Panc1 (cell line): Measurements from ENCODE around the gene TTLL11. TPM values are rescaled to one million over a fixed set of nuclear protein-coding genes. Genes with fewer than 3 reads are reported as not detected.

Source experiments
- ATAC-seq: fragments of 200-7000 bp; cut with Tn5 transposase; 2 replicates; pipeline ENCODE4 v1.9.1; 2020; ENCODE audit warnings: mild to moderate bottlenecking, moderate library complexity
- BruUV-seq: library from RNA; stranded (reverse); fragments of 400-500 nt; replicated peaks from 2 replicates; lab custom pipeline; 2021; lab: Mats Ljungman, UMichigan
- CTCF ChIA-PET: fragments of 300-600 bp; sonication (Branson Sonifier 250); formaldehyde crosslinking; loops from one replicate; lab custom pipeline; 2022; ENCODE audit warnings: antibody characterized with exemption; lab: Charles Lee
- POLR2A ChIA-PET: fragments of 300-600 bp; sonication (Branson Sonifier 250); formaldehyde crosslinking; loops from one replicate; lab custom pipeline; 2022; ENCODE audit warnings: antibody characterized with exemption; lab: Charles Lee
- DNase-seq: peaks from one replicate; pipeline ENCODE4 v3.0.0-alpha.2; 2010; ENCODE audit warnings: low read depth, low spot score
- H3K27ac ChIP-seq: 2 replicates; pipeline ENCODE4 v1.5.1; 2011; ENCODE audit warnings: mild to moderate bottlenecking, low read length, inconsistent platforms
- H3K27me3 ChIP-seq: fragments of 200-500 bp; sonication (Bioruptor generic); 2 replicates; pipeline ENCODE4 v1.6.0; 2014; ENCODE audit warnings: low read length, inconsistent platforms; ENCODE audit not compliant: control insufficient read depth, insufficient read depth
- H3K36me3 ChIP-seq: fragments of 200-500 bp; sonication (Bioruptor generic); 2 replicates; pipeline ENCODE4 v1.5.1; 2014; ENCODE audit warnings: inconsistent platforms, mild to moderate bottlenecking, low read length, moderate library complexity; ENCODE audit not compliant: control insufficient read depth, insufficient read depth
- H3K4me1 ChIP-seq: 2 replicates; pipeline ENCODE4 v1.5.1; 2011; ENCODE audit warnings: inconsistent platforms, mild to moderate bottlenecking, low read length, moderate library complexity; ENCODE audit not compliant: control insufficient read depth, insufficient read depth
- H3K4me3 ChIP-seq, 2 experiments: 2 replicates each; pipeline ENCODE4 v1.5.1; 2011 to 2012; ENCODE audit warnings: low read depth in 2 of 2, low read length in 2 of 2, mild to moderate bottlenecking in 2 of 2, inconsistent platforms in 1 of 2, moderate library complexity in 1 of 2
- H3K9me3 ChIP-seq: fragments of 200-500 bp; sonication (Bioruptor generic); 2 replicates; pipeline ENCODE4 v1.5.1; 2014; ENCODE audit warnings: low read depth, mild to moderate bottlenecking, inconsistent platforms, low read length, moderate library complexity; ENCODE audit not compliant: control insufficient read depth, insufficient read depth
- POLR2AphosphoS5 ChIP-seq: IDR thresholded peaks from 2 replicates; pipeline ENCODE4 v1.6.1; 2012; ENCODE audit warnings: mild to moderate bottlenecking, low read depth, low read length, moderate library complexity
- REST ChIP-seq, 2 experiments: IDR thresholded peaks; 2 replicates each; pipeline ENCODE4 v1.6.1; 2011 to 2012; ENCODE audit warnings: low read depth in 2 of 2, control low read depth in 1 of 2, low read length in 1 of 2, mild to moderate bottlenecking in 1 of 2, moderate library complexity in 1 of 2; ENCODE audit not compliant: insufficient read depth in 1 of 2
- SIN3A ChIP-seq: IDR thresholded peaks from 2 replicates; pipeline ENCODE4 v1.6.1; 2012; ENCODE audit warnings: low read depth, mild to moderate bottlenecking, low read length, moderate library complexity, borderline replicate concordance; ENCODE audit not compliant: insufficient read depth
- TCF7L2 ChIP-seq: IDR thresholded peaks from 2 replicates; pipeline ENCODE4 v1.6.1; 2011; ENCODE audit warnings: mild to moderate bottlenecking, low read depth, low read length, inconsistent platforms
- in situ Hi-C: cut with HindIII; loops from 2 replicates; pipeline ENCODE4 v1.10.0; 2016; ENCODE audit warnings: low sequenced_read_pairs, low pct_unique_long_range_greater_than_20kb
- intact Hi-C: fragments of 100-400 bp; cut with micrococcal nuclease; formaldehyde crosslinking; loops from one replicate; pipeline ENCODE4 v1.10.0; 2022; ENCODE audit not compliant: unreplicated experiment
- total RNA-seq: library from RNA; stranded (reverse); gene quantifications from one replicate; pipeline ENCODE4 v1.2.1, GENCODE V29; 2021; ENCODE audit not compliant: unreplicated experiment
- TF ChIP-seq, protein P1 (sequence below): fragments of 450-650 bp; IDR thresholded peaks from 2 replicates; pipeline ENCODE4 v1.5.1; 2017; ENCODE audit warnings: mild to moderate bottlenecking

The TTLL11 gene
- total RNA-seq, 1 experiment from 2014 or later, result 1.1 TPM

DNA sequence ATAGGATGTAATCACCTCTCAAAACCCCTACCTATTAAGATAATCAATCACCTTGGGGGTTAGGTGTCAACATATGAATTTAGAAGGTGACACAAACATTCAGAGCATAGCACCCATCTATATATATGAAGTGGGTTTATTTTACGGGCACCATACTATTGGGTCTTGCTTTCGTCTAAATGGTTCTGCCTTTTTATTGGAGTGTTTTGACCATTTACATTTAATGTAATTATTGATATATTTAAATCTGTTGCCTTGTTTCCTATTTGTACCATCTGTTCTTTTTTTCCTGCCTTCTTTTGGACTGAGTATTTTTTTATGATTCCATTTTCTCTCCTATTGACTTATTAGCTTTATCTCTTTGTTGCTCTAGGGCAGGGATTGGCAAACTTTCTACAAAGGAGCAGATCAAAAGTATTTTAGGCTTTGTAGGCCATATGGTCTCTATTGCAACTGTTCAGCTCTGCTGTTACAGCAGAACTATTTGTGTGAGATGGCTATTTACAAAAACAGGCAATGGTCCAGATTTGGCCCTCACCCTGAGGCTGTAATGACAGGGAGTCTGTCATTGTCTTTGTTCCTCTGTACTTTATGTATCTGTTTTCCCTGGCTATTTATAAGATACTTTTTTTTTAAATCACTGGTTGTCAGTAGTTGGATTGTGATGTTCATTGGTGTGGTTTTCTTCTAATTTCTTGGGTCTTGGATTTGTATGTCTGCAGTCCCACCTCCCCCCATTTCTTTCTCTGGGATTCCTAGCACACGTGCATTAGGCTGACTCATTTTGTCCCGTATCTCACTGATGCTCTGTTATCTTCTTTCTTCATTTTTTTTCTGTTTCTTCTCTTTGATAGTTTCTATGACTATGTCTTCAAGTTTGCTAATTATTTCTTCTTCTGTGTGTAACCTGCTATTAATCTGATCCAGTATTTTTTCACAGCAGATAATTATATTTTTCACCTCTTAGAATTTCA, 314.6 kb downstream of the TTLL11 start:
- TF ChIP-seq SIN3A, result no peak
- no peak for TF ChIP-seq TCF7L2
- TF ChIP-seq REST (IDR thresholded peaks at IDR 0.05; ENCODE audit: insufficient read depth in 1 of 2, low read depth in 2 of 2, low read length in 1 of 2), result no peak
- no peak for TF ChIP-seq POLR2AphosphoS5
- TF ChIP-seq, protein P1, sequence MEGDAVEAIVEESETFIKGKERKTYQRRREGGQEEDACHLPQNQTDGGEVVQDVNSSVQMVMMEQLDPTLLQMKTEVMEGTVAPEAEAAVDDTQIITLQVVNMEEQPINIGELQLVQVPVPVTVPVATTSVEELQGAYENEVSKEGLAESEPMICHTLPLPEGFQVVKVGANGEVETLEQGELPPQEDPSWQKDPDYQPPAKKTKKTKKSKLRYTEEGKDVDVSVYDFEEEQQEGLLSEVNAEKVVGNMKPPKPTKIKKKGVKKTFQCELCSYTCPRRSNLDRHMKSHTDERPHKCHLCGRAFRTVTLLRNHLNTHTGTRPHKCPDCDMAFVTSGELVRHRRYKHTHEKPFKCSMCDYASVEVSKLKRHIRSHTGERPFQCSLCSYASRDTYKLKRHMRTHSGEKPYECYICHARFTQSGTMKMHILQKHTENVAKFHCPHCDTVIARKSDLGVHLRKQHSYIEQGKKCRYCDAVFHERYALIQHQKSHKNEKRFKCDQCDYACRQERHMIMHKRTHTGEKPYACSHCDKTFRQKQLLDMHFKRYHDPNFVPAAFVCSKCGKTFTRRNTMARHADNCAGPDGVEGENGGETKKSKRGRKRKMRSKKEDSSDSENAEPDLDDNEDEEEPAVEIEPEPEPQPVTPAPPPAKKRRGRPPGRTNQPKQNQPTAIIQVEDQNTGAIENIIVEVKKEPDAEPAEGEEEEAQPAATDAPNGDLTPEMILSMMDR, result no peak
- POLR2A ChIA-PET, result no interaction called here
- intact Hi-C loops (no loop called here), in situ Hi-C loops (no loop called here)
- H3K4me1 ChIP-seq, result no peaks in the 10 kb centered on the region
- BruUV-seq, result no TSS peak
- H3K36me3 ChIP-seq, result no peaks in the 10 kb centered on the region
- no peaks in the 10 kb centered on the region for H3K27me3 ChIP-seq
- no peak for ATAC-seq
- CTCF ChIA-PET, result no interaction called here
- no peak for DNase-seq
- H3K9me3 ChIP-seq, result no peaks in the 10 kb centered on the region
- H3K4me3 ChIP-seq, result no peak overlapping the region
- no peak overlapping the region for H3K27ac ChIP-seq

- Histone ChIP-seq H3K4me3 (no peak overlapping the region), H3K36me3 (no peaks in the 10 kb centered on the region), H3K27ac (no peak overlapping the region), H3K27me3 (no peaks in the 10 kb centered on the region), H3K9me3 (no peaks in the 10 kb centered on the region), H3K4me1 (no peaks in the 10 kb centered on the region)
- ChIA-PET CTCF (no interaction called here), POLR2A (no interaction called here)
- intact Hi-C loops, result no loop called here
- no peak for ATAC-seq
- in situ Hi-C loops, result no loop called here
- DNase-seq, result no peak
- TF ChIP-seq TCF7L2 (no peak), SIN3A (no peak), REST (IDR thresholded peaks at IDR 0.05; ENCODE audit: insufficient read depth in 1 of 2, low read depth in 2 of 2, low read length in 1 of 2) (no peak), POLR2AphosphoS5 (no peak)
- TF ChIP-seq, protein P1, result no peak
- no TSS peak for BruUV-seq
Observed at GRCh38 chr9:121776739-121777637, 316.1 kb downstream of the TTLL11 start.
